Measurements from ENCODE around the gene A4GALT. TPM values are rescaled to one million over a fixed set of nuclear protein-coding genes. Genes with fewer than 3 reads are reported as not detected.

Gene A4GALT
- total RNA-seq, 6 donors from 2014 or later, result 7.7 to 30.0 (median 16.1) TPM

- Histone ChIP-seq H3K36me3 (no peaks in the 10 kb centered on the region), H3K9me3 (no peaks in the 10 kb centered on the region), H3K4me1 (peaks cover 43 to 55% (median 46%) of the 10 kb centered on the region in 4 donors), H3K27ac (peak within 1 kb of the TSS; percentile 87 to 95 (median 93)), H3K4me3 (peak within 1 kb of the TSS; percentile 74 to 94 (median 86)), H3K27me3 (no peaks in the 10 kb centered on the region)
- DNase-seq (peak; percentile 83 to 98), ATAC-seq (ENCODE audit: low FRiP score in 2 of 2) (peak; percentile 72 to 90)
- 31 to 41% methylated on average over 17 to 19 of the region's 81 CpGs for WGBS, 2 donors
- TF ChIP-seq POLR2A (IDR thresholded peaks at IDR 0.05), result peak in 3 of 4 donors; percentile 7 to 51 (median 11)
- no peak for TF ChIP-seq POLR2AphosphoS5 (IDR thresholded peaks at IDR 0.05)
Observed at GRCh38 chr22:42649246-42650099, 71.2 kb downstream of the A4GALT start, which contains the start of gene CYB5R3. CYB5R3 (minus strand) TSS chr22:42649392; CDS start chr22:42649315, 77 bp downstream.

GRCh38 chr22:42648368-42649245 lies 72.1 kb downstream of the A4GALT start:
- Histone ChIP-seq H3K27ac (peak overlapping the region; percentile 87 to 95 (median 93)), H3K36me3 (no peaks in the 10 kb centered on the region), H3K27me3 (no peaks in the 10 kb centered on the region), H3K4me1 (peaks cover 52 to 57% (median 55%) of the 10 kb centered on the region in 4 donors), H3K4me3 (peak overlapping the region; percentile 74 to 94 (median 86)), H3K9me3 (no peaks in the 10 kb centered on the region)
- WGBS, 2 donors, result 5 to 8% methylated on average over 21 to 26 of the region's 49 CpGs
- no peak for TF ChIP-seq CTCF (IDR thresholded peaks at IDR 0.05)
- no peak for TF ChIP-seq EP300 (IDR thresholded peaks at IDR 0.05)
- TF ChIP-seq POLR2A (IDR thresholded peaks at IDR 0.05), result peak in 1 of 4 donors; percentile 71
- peak; percentile 4 to 54 for TF ChIP-seq POLR2AphosphoS5 (IDR thresholded peaks at IDR 0.05)
- DNase-seq, result peak; percentile 47 to 68
- peak; percentile 44 to 81 for ATAC-seq (ENCODE audit: low FRiP score in 2 of 2)

GRCh38 chr22:42648017-42648367 lies 72.7 kb downstream of the A4GALT start:
- WGBS, 2 donors, result 72 to 79% methylated on average over 4 of the region's 4 CpGs
- H3K4me1 ChIP-seq, result peaks cover 58 to 63% (median 61%) of the 10 kb centered on the region in 4 donors
- no peak for TF ChIP-seq EP300 (IDR thresholded peaks at IDR 0.05)
- no peak for TF ChIP-seq POLR2AphosphoS5 (IDR thresholded peaks at IDR 0.05)
- TF ChIP-seq CTCF (IDR thresholded peaks at IDR 0.05), result no peak
- TF ChIP-seq POLR2A (IDR thresholded peaks at IDR 0.05), result no peak
- DNase-seq (no peak), ATAC-seq (ENCODE audit: low FRiP score in 2 of 2) (no peak)
- no peaks in the 10 kb centered on the region for H3K9me3 ChIP-seq
- peak overlapping the region; percentile 87 to 95 (median 93) for H3K27ac ChIP-seq
- H3K27me3 ChIP-seq, result no peaks in the 10 kb centered on the region
- no peaks in the 10 kb centered on the region for H3K36me3 ChIP-seq
- peak overlapping the region; percentile 74 to 94 (median 86) for H3K4me3 ChIP-seq

GRCh38 chr22:42646569-42647525 lies 73.8 kb downstream of the A4GALT start:
- DNase-seq, result peak; percentile 68 to 72
- peak overlapping the region in 2 of 4 donors; percentile 29 to 34 for H3K4me3 ChIP-seq
- TF ChIP-seq CTCF (IDR thresholded peaks at IDR 0.05), result no peak
- no peak for TF ChIP-seq EP300 (IDR thresholded peaks at IDR 0.05)
- peak in 1 of 4 donors; percentile 19 for TF ChIP-seq POLR2A (IDR thresholded peaks at IDR 0.05)
- TF ChIP-seq POLR2AphosphoS5 (IDR thresholded peaks at IDR 0.05), result peak in 1 of 2 donors; percentile 13
- H3K4me1 ChIP-seq, result peaks cover 66 to 74% (median 72%) of the 10 kb centered on the region in 4 donors
- H3K27ac ChIP-seq, result peak overlapping the region; percentile 81 to 95 (median 90)
- WGBS, 2 donors, result 30 to 32% methylated on average over 11 to 16 of the region's 16 CpGs
- H3K27me3 ChIP-seq, result no peaks in the 10 kb centered on the region
- H3K9me3 ChIP-seq, result no peaks in the 10 kb centered on the region
- ATAC-seq (ENCODE audit: low FRiP score in 2 of 2), result no peak
- H3K36me3 ChIP-seq, result no peaks in the 10 kb centered on the region
